Small intestine (tissue), 7 donors: ENCODE data around the gene CTU1. TPM values are rescaled to one million over a fixed set of nuclear protein-coding genes. Genes with fewer than 3 reads are reported as not detected.

ENCODE experiments used
- DNase-seq, 2 donors: peaks; one replicate each; pipeline versions ENCODE4 v3.0.0 to v3.0.0-alpha.2; 2013
- FAIRE-seq: peaks from 2 replicates; lab custom pipeline; 2012; peaks lifted over from hg19 to GRCh38; lab: Jason Lieb, UNC
- H3K27ac ChIP-seq, 3 donors: one replicate each; pipeline ENCODE4 v1.5.1; 2013; ENCODE audit warnings: low read length in 2 of 3, mild to moderate bottlenecking in 2 of 3, control low read depth in 1 of 3, inconsistent platforms in 1 of 3, low read depth in 1 of 3, moderate library complexity in 1 of 3
- H3K27me3 ChIP-seq, 3 donors: one replicate each; pipeline ENCODE4 v1.6.1; 2013; ENCODE audit warnings: low read length in 3 of 3, inconsistent platforms in 1 of 3; ENCODE audit not compliant: control insufficient read depth in 3 of 3, insufficient read depth in 3 of 3
- H3K36me3 ChIP-seq, 3 donors: one replicate each; pipeline ENCODE4 v1.6.1; 2013; ENCODE audit warnings: low read length in 3 of 3, inconsistent platforms in 1 of 3, low read depth in 1 of 3, mild to moderate bottlenecking in 1 of 3, moderate library complexity in 1 of 3; ENCODE audit not compliant: control insufficient read depth in 3 of 3, insufficient read depth in 2 of 3
- H3K4me1 ChIP-seq, 3 donors: one replicate each; pipeline ENCODE4 v1.6.1; 2013; ENCODE audit warnings: low read length in 2 of 3, inconsistent platforms in 1 of 3, low read depth in 1 of 3, mild to moderate bottlenecking in 1 of 3, moderate library complexity in 1 of 3; ENCODE audit not compliant: control insufficient read depth in 3 of 3, insufficient read depth in 2 of 3
- H3K4me3 ChIP-seq, 3 donors: one replicate each; pipeline ENCODE4 v1.5.1; 2013; ENCODE audit warnings: low read length in 3 of 3, control low read depth in 1 of 3, inconsistent platforms in 1 of 3, low read depth in 1 of 3, mild to moderate bottlenecking in 1 of 3, moderate library complexity in 1 of 3
- H3K9me3 ChIP-seq, 2 donors: one replicate each; pipeline ENCODE4 v1.6.1; 2013; ENCODE audit warnings: low read depth in 1 of 2, low read length in 1 of 2; ENCODE audit not compliant: control insufficient read depth in 2 of 2, insufficient read depth in 1 of 2
- WGBS, 3 donors: extraction: QIAGEN DNeasy Blood & Tissue Kit; methylation state at CpG; one replicate each; pipeline ENCODE4 v1.1.7; 2013; 5-methylcytosine and 5-hydroxymethylcytosine counted together
- polyA plus RNA-seq, 4 donors: library from polyadenylated mRNA; stranded (reverse) in 3 of 4; unstranded in 1 of 4; fragments of 200-250 nt in 3 of 4; fragments of 120-200 nt in 1 of 4; gene quantifications; one replicate each; pipeline versions ENCODE4 v1.2.1 to v1.2.3, GENCODE V29; 2013
- donor health status: healthy with polysubstance abuse.
- donor health status: control.
- donor health status: control.
- donor health status: Bipolar disorder and iron deficiency.
- donor health status: healthy.

The CTU1 gene
- polyA plus RNA-seq, 4 donors: 1.3 to 4.0 (median 2.3) TPM

- Histone ChIP-seq H3K27ac (no peak overlapping the region), H3K9me3 (no peaks in the 10 kb centered on the region), H3K36me3 (peaks cover 0 to 24% (median 8%) of the 10 kb centered on the region in 3 donors), H3K4me3 (no peak overlapping the region), H3K4me1 (no peaks in the 10 kb centered on the region), H3K27me3 (no peaks in the 10 kb centered on the region)
- DNase-seq: peak in 1 of 2 donors; percentile 17
- FAIRE-seq: no peak
- WGBS, 3 donors: 69 to 95% (median 93%) methylated on average over 62 to 78 of the region's 78 CpGs
Observed at GRCh38 chr19:51098365-51099046, 9.7 kb downstream of the CTU1 start.

GRCh38 chr19:51097796-51098195, 10.4 kb downstream of the CTU1 start:
- no peaks in the 10 kb centered on the region for H3K9me3 ChIP-seq
- H3K27me3 ChIP-seq: no peaks in the 10 kb centered on the region
- no peak overlapping the region for H3K4me3 ChIP-seq
- WGBS, 3 donors: 84 to 88% (median 87%) methylated on average over 20 of the region's 20 CpGs
- DNase-seq (no peak), FAIRE-seq (no peak)
- H3K36me3 ChIP-seq: peaks cover 0 to 22% (median 7%) of the 10 kb centered on the region in 3 donors
- H3K27ac ChIP-seq: no peak overlapping the region
- no peaks in the 10 kb centered on the region for H3K4me1 ChIP-seq

DNA sequence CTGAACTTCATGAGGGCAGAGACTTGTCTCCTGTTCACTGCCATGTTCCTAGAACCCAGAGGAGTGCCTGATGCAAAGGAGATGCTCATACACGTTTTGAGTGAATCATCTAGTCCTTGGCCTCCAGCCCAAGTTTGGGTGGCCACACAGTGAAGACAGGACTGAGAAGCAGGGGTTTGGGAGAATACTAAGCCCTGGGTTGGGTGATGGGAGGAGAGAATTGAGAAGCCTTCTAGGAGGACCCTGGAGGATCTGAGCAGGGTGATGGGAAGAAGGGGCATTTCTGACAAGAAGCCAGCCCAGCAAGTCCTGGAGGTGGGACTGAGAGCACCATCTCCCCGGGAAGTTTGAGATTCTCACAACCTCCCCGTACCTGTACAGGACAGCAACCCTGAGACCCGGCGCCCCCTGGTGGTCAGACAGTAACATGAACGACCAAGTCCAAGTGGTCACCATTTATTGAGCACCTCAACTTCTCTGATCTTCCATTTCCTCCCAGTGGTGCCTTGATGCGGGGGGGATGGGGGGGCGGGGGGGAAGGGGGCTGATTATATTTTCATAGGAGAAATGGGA, 11.0 kb downstream of the CTU1 start:
- Histone ChIP-seq H3K27me3 (no peaks in the 10 kb centered on the region), H3K4me3 (no peak overlapping the region), H3K9me3 (no peaks in the 10 kb centered on the region), H3K4me1 (no peaks in the 10 kb centered on the region), H3K27ac (no peak overlapping the region), H3K36me3 (peaks cover 0 to 18% (median 2%) of the 10 kb centered on the region in 3 donors)
- DNase-seq: peak; percentile 43 to 58
- no peak for FAIRE-seq
- 10 to 14% (median 13%) methylated on average over 8 of the region's 8 CpGs for WGBS, 3 donors

GRCh38 chr19:51096473-51097165, 11.6 kb downstream of the CTU1 start:
- H3K27me3 ChIP-seq: no peaks in the 10 kb centered on the region
- DNase-seq (no peak), FAIRE-seq (no peak)
- no peaks in the 10 kb centered on the region for H3K4me1 ChIP-seq
- H3K9me3 ChIP-seq: no peaks in the 10 kb centered on the region
- no peak overlapping the region for H3K4me3 ChIP-seq
- 74 to 88% (median 84%) methylated on average over 6 of the region's 6 CpGs for WGBS, 3 donors
- H3K36me3 ChIP-seq: peaks cover 0 to 15% (median 2%) of the 10 kb centered on the region in 3 donors
- no peak overlapping the region for H3K27ac ChIP-seq

- DNase-seq (peak in 1 of 2 donors; percentile 29), FAIRE-seq (no peak)
- no peak overlapping the region for H3K4me3 ChIP-seq
- no peaks in the 10 kb centered on the region for H3K4me1 ChIP-seq
- H3K27ac ChIP-seq: no peak overlapping the region
- H3K9me3 ChIP-seq: no peaks in the 10 kb centered on the region
- peaks cover 0 to 12% (median 0%) of the 10 kb centered on the region in 3 donors for H3K36me3 ChIP-seq
- WGBS, 3 donors: 25 to 40% (median 35%) methylated on average over 12 to 15 of the region's 15 CpGs
- H3K27me3 ChIP-seq: no peaks in the 10 kb centered on the region
Observed at GRCh38 chr19:51094696-51095279, 13.4 kb downstream of the CTU1 start.

GRCh38 chr19:51093510-51094345, 14.5 kb downstream of the CTU1 start:
- WGBS, 3 donors: 74 to 82% (median 75%) methylated on average over 22 of the region's 22 CpGs
- Histone ChIP-seq H3K36me3 (peaks cover 0 to 8% (median 0%) of the 10 kb centered on the region in 3 donors), H3K27ac (no peak overlapping the region), H3K4me3 (no peak overlapping the region), H3K4me1 (no peaks in the 10 kb centered on the region), H3K27me3 (no peaks in the 10 kb centered on the region), H3K9me3 (no peaks in the 10 kb centered on the region)
- DNase-seq (no peak), FAIRE-seq (no peak)

DNA sequence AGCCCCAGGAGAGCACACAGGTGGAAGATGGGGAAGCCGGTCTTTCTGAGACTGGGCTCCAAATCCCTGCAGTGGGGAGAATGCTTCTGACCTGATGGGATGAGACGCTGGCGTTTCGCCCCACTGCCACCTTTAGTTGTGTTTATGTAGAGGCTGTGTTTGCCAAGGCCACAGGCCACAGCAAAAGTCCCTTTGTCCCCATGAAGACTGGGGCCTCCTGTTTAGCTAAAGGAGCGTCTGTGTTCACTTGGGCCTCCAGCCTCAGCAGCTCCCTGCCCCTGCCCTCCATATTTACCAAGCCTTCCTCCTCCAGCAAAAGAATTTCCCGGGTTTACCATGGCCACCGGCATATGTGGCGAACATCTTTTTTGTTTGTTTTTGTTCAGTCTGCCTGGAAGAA, 15.1 kb downstream of the CTU1 start:
- H3K36me3 ChIP-seq: peaks cover 0 to 8% (median 0%) of the 10 kb centered on the region in 3 donors
- 72 to 75% (median 74%) methylated on average over 8 of the region's 8 CpGs for WGBS, 3 donors
- no peak overlapping the region for H3K4me3 ChIP-seq
- H3K27me3 ChIP-seq: no peaks in the 10 kb centered on the region
- no peak for DNase-seq
- no peaks in the 10 kb centered on the region for H3K9me3 ChIP-seq
- no peaks in the 10 kb centered on the region for H3K4me1 ChIP-seq
- no peak for FAIRE-seq
- H3K27ac ChIP-seq: no peak overlapping the region
